NCI-H526 (cell line): ENCODE results near the gene PLB1.
"Not testable (repeated sequence)": the region's sequence is repeated elsewhere in the genome, so short reads cannot be mapped to it uniquely, and the experiment has no call there.

Experiments used
- DNase-seq, 2 experiments: peaks; one replicate each; lab custom pipeline; 2025; lab: John Stamatoyannopoulos, UW

PLB1 gene

GRCh38 chr2:28533044-28533680 lies 37.3 kb downstream of the PLB1 start:
- no peak for DNase-seq

GRCh38 chr2:28534817-28535216 lies 39.0 kb downstream of the PLB1 start:
- DNase-seq: no peak

GRCh38 chr2:28538134-28538533 lies 42.3 kb downstream of the PLB1 start:
- no peak for DNase-seq

GRCh38 chr2:28538652-28539051 lies 42.8 kb downstream of the PLB1 start:
- no peak for DNase-seq

GRCh38 chr2:28539118-28539541 lies 43.3 kb downstream of the PLB1 start:
- no peak for DNase-seq

- DNase-seq: peak in 1 of 2 experiments; percentile 2
Observed at GRCh38 chr2:28543316-28544035, 47.6 kb downstream of the PLB1 start.

- no peak for DNase-seq
Observed at GRCh38 chr2:28544036-28544346, 48.1 kb downstream of the PLB1 start.

- DNase-seq: no peak
Observed at GRCh38 chr2:28544405-28544921, 48.6 kb downstream of the PLB1 start.

DNA sequence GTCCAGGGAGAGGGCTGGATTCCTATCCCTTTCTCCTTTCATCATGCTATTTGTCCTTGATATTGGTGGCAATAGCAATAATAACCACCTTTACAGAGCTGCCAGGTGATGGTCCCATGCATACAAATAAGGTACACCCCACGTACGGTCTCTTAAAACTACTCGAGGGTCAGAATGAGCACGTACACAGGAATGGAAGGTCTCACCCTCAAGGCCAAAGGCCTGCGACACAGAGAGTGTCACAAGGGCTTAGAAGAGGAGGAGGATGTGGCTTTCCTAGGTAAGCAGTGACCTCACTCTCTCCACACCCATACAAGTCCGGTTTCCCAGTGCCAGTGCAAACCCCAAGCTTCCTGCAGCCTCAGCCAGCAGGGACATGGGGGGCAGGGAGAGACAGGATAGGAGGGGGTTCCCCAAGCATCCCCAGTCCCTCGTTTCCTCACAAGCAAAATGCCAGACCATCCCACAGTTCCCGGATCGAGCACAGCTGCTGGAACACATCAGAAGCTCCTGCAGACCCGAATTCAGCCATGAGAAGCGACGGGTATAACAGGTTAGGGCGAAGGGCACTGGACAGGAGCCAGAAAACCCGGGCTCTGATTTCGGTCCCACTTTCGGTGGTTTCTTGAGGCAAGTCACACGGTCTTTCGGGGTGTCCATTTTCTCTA lies 49.2 kb downstream of the PLB1 start:
- DNase-seq: no peak

- DNase-seq: no peak
Observed at GRCh38 chr2:28545590-28546200, 49.8 kb downstream of the PLB1 start.

DNA sequence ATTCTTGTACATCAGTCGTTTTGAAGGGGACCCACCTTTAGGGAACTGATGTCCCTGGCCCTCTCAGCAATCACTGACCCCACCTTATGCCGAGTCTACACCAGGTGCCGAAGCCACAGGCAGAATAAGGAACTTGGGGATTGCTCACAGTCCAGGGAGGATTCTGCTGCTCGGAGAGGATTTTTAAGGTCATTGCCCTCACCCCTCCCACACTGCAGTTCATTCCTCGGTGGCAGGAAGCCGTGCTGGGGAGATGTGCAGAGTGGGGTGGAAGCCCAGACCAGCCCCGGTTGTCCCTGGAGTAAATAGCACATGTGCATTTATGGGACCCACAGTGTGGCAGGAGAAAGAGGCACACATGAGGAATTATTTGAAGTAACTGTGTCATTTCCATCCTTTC lies 50.4 kb downstream of the PLB1 start:
- no peak for DNase-seq

DNA sequence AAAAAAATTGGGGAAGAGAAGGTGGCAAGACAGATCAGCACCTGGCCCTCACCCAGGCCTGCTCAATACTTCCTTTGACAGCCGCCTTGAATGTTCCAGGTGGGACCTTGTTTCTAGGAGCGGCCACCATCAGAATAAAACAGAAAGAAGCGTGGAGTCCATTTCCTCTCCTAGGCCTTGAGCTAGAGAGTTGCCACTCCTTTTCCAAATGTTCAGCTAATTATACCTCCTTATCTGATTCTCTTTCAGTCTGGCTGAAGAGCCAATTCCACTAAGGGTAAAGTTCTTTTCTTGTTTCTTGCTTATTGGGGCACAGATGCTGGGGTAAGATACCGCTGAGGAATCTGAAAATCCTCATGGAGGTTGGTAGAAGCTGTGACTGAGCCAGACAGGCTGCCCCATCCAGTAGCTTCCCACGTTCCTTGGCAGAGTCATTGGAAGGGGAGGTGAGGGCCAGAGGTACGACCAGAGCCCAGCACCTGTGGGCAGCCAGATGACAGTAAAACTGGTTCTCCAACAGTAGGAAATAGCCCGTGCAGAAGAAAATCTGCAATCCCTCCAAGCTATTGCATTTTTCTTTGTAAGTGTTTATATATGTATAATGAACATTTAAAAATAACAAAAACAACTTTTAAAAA lies 51.5 kb downstream of the PLB1 start:
- no peak for DNase-seq

- no peak for DNase-seq
Observed at GRCh38 chr2:28547906-28548600, 52.2 kb downstream of the PLB1 start.

- not testable (repeated sequence) for DNase-seq
Observed at GRCh38 chr2:28550345-28550744, 54.5 kb downstream of the PLB1 start.

DNA sequence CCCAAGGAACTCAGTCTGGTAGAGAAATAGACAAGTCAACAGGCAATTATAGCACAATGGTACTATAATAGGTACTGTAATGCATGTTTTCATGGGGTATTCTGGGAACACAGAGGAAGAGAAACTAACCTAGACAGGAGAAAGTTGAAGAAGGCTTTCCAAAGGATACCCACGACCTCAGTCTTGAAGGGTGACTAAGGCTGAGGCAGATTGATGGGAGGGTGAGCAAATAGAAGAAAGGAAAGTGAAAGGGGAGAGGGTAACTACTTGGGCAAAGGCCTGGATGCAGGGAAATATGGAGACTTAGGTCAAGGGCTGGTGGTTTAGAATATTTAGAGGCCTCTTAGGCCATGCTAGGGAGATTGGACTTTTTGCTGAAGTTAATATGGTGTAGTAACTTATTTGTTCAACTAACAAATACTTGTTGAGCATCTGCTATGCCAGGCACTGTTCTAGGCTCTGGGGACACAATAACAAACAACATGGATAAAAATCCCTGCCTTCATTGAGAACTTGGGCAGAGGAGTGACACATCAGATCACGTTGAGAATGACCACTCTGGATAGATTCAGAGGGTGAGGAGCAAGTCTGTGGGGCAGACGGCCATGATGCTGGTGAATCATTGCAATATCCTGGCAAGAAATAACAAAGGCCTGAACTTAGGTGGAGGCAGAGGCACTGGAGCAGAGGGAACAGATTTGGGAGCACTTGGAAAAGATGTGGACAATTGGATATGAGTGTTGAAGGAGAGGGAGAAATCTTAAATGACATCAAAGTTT lies 56.4 kb downstream of the PLB1 start:
- DNase-seq: no peak

GRCh38 chr2:28556303-28556702 lies 60.4 kb downstream of the PLB1 start:
- no peak for DNase-seq

DNA sequence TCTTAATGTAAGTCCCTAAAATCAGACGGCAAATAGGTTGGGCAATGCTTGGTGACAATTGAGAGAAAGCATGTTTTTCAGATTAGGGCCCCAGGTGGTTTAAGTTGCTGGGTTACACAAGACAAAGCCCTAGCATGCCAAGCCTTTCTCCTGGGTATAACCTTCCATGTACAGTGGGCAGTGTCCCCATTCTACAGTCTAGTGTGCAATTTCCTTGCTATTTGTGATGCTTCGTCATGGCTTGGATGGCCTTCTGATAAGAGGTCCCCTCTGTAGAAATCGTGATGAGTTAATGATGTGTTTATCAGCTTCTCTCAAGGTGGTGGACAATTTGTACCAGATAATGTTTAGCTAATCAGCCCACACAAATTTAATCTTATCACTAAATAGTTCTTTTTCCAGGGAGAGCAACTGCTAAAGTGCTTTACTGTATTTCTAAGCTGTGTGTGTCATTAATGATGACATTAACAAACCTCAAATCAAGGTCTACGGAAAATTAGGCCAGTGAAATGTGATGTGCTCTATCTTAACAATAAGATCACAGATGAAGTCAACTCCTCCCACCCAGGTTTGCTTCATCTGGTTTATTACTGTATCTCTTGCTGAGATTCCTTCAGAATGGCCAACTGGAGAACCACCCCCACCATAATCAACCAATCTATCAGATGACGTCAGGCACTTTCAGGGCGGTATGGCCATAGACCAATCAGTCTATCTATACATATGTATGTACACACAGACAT lies 61.7 kb downstream of the PLB1 start:
- DNase-seq: no peak

GRCh38 chr2:28558158-28558820 lies 62.4 kb downstream of the PLB1 start:
- no peak for DNase-seq

- DNase-seq: no peak
Observed at GRCh38 chr2:28558918-28559317, 63.1 kb downstream of the PLB1 start.

- no peak for DNase-seq
Observed at GRCh38 chr2:28563869-28564268, 68.0 kb downstream of the PLB1 start.
